HCEC 1CT (cell line): ENCODE data around the gene DHX36.

Experiments
- DNase-seq: peaks from one replicate; pipeline ENCODE4 v3.0.0-alpha.2; 2017

DHX36 gene

GRCh38 chr3:154275965-154276364 lies 48.3 kb downstream of the DHX36 start:
- DNase-seq = no peak

DNA sequence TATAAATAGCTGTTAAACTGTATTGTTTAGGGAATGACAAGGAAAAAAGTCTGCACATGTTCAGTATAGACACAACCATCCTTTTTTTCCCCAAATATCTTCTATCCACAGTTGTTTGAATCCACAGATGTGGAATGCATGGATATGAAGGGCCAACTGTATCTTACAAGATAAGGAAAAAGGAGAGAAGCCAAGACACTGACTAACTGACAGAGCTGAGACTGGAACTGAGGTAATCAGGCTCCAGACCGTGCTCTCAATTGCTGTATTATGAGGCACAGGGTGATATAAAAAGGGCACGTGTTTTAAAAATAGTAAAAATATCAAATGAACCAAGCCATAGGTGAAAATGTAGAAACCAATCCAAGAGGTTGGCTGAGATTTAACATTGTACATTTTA lies 49.0 kb downstream of the DHX36 start:
- no peak for DNase-seq

- no peak for DNase-seq
Measured at GRCh38 chr3:154274348-154274747, 49.9 kb downstream of the DHX36 start.

DNA sequence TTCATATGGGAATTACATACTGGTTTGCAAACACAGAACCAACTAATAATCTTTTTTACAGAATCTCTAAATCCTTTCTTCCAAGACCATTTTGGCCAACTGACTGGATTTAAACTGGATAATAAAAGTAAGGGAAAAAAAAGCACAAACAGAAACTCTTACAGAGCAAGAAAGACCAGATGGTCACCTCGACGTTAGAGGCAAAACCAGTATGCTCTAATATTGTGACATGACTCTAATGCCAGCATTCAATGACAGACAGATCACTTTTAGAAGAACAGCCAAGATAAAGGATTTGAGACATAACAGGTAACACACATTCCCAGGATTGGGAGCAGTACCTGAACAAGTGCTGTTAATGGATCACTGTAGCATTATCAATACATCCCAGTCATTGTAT lies 50.9 kb downstream of the DHX36 start:
- DNase-seq = no peak

- DNase-seq = no peak
Measured at GRCh38 chr3:154254527-154254926, 69.8 kb downstream of the DHX36 start.

GRCh38 chr3:154252759-154253638 lies 71.3 kb downstream of the DHX36 start:
- peak; percentile 80 for DNase-seq

DNA sequence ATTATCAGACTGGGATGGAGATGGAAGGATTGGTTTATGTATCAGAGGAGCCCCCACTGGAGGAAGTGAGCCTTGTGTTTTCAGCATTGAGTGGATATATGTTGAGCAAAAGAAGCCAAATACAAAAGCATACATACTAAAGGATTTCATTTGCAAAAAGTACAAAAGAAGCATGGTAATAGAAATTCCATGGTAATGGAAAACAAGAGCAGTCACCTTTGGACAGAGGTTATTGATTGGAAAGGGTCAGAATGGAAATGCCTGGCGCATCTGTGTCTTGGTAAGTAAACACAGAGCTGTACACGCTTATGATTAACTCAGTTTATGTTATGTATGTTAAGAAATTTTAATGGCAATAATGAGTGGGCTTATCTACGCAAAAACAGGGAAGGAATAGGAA lies 72.7 kb downstream of the DHX36 start:
- no peak for DNase-seq

GRCh38 chr3:154250291-154250690 lies 74.0 kb downstream of the DHX36 start:
- DNase-seq = no peak

- DNase-seq = no peak
Measured at GRCh38 chr3:154247806-154248415, 76.4 kb downstream of the DHX36 start.

DNA sequence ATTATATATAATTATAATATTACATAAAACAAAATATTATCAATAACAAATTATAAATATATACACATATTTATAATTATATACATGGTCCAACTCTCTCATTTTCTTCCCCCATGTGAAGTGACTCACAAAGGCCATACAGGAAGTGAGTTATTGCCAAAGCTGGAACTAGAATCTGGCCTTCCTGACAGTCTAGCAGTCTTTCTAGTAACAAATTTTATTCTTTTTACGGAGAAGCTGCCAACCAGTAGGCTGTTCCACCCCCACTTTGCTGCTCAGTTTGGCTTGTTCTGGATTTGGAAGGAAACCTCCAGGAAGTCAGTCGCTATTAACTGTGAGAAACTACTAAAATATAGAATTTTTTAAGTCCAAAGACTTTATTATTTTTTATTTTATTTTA lies 79.6 kb downstream of the DHX36 start:
- DNase-seq = peak; percentile 60

GRCh38 chr3:154243353-154243752 lies 80.9 kb downstream of the DHX36 start:
- peak; percentile 9 for DNase-seq

DNA sequence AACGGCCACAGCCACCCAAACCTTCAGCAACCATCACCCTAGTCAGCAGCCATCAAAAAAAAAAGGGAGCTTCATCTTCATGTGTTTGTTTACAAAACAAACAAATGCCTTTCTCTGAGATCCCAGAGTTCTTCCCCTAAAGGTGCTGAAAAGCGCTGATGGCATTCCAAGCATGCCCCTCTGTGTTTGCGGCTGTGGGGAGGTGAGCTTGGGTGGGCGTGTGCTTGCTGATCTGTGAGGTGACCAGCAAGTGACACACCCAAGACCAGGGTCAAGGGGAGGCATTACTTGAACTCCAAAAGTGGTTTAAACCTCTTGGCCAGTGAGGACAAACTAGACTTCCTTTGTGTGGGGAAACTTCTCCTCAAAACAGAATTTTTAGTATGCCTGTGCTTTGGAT lies 81.5 kb downstream of the DHX36 start:
- DNase-seq = no peak

DNA sequence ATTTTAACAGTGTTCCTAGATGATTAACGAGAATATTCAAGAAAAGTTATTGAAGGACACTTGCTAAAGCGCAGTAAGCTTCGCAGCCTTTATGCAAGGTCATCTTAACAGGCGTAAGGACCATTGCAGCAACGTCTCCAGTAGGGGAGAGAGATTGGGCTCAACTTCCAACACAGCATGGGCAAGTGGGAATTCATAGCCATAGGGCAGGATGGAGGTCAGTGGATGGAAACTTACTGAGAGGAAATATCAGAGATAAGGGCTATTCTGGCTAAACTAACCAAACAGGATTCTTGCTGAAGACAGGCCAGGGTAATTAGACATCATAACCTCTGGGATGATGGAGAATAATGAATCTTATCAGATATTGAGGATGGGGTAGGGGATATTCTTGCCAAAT lies 82.8 kb downstream of the DHX36 start:
- DNase-seq = no peak

DNA sequence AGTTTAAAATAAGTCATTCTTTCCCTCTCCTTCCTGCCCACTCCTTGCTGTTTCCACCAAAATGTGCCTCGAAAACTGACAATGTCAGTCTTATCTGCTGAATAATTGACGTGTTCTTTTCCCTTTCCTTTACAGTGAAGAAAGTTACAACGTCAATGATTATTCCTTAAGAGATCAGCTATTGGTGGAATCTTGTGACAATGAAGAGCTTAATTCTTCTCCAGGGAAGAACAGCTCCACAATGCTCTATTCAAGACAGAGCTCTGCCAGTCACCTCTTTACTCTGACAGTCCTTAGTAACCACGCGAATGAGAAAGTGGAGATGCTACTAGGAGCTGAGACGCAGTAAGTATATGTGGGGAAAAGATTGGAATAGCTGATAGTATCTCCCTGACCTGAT lies 84.1 kb downstream of the DHX36 start:
- no peak for DNase-seq

- DNase-seq = no peak
Measured at GRCh38 chr3:154236331-154236730, 88.0 kb downstream of the DHX36 start.

- DNase-seq = no peak
Measured at GRCh38 chr3:154235330-154235729, 89.0 kb downstream of the DHX36 start.

- no peak for DNase-seq
Measured at GRCh38 chr3:154229217-154229590, 95.1 kb downstream of the DHX36 start.

- DNase-seq = no peak
Measured at GRCh38 chr3:154228561-154229216, 95.6 kb downstream of the DHX36 start.

GRCh38 chr3:154227531-154227930 lies 96.8 kb downstream of the DHX36 start:
- no peak for DNase-seq

GRCh38 chr3:154225536-154225935 lies 98.8 kb downstream of the DHX36 start:
- no peak for DNase-seq

GRCh38 chr3:154224866-154225265 lies 99.4 kb downstream of the DHX36 start:
- no peak for DNase-seq

DNA sequence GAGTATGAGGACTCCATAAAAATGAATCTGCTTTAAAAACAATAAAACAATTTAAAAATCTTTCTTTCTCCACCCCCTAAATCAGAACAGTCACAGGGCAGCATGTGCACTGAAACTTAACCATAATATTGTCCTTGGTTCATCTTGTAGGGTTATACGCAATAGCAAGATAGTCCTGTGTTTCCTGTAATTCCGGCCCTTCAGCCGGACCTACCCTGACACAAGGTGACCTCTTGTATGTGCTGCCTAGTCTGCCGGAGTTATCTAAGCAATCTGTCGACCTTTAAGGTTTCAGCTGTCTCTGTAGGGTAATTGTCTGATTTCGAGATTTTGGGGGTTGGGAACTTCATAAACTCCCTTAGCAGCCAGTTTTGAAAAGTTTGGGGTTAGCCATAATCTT lies 99.9 kb downstream of the DHX36 start:
- DNase-seq = no peak

DNA sequence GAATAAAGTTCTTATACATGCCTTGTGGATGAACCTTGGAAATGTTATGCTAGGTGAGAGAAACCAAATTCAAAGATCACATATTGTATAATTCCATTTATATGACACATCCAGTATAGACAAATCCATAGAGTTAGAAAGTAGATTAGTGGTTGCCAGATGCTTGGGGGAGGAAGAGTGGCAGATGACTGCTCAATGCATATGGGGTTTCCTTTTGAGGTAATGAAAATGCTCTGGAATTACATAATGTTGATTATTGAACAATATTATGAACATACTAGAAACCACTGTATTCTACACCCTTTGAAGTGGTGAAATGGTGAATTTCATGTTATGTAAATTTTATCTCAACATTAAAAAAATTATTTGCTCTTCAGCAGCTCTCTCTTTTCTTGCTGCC lies 100.8 kb downstream of the DHX36 start:
- no peak for DNase-seq
